ENCODE results near the gene RPTOR.

RPTOR gene

GRCh38 chr17:80730739-80731138 lies 186.1 kb downstream of the RPTOR start:
- DNase-seq (no peak), ATAC-seq (ENCODE audit: insufficient read depth, low read depth) (0 out of 3 replicates have a peak, but pooled peaks have one; percentile 17)
- Histone ChIP-seq H4K20me1 (ENCODE audit: insufficient read depth, low read length) (peaks cover 9% of the 10 kb centered on the region; the same call in 1 of the 2 replicates), H3K9ac (ENCODE audit: low read depth, low read length) (peak overlapping the region; percentile 28), H3K36me3 (ENCODE audit: insufficient read depth, low read length) (peaks cover 35% of the 10 kb centered on the region), H3K27ac (ENCODE audit: low read length) (peak overlapping the region; percentile 62), H3K27me3 (ENCODE audit: insufficient read depth, low read length, poor library complexity) (no peaks in the 10 kb centered on the region), H3K4me3 (ENCODE audit: low read depth in 1 of 2, low read length in 2 of 2) (no peak overlapping the region), H3K4me1 (ENCODE audit: insufficient read depth, low read length) (peaks cover 16% of the 10 kb centered on the region), H3K9me3 (ENCODE audit: insufficient read depth, low read length, severe bottlenecking) (no peaks in the 10 kb centered on the region), H3K79me2 (ENCODE audit: insufficient read depth, low read length) (peaks cover 39% of the 10 kb centered on the region), H2AFZ (ENCODE audit: low read depth, low read length) (no peak overlapping the region), H3K4me2 (ENCODE audit: insufficient read depth, low read length) (peak overlapping the region; percentile 23; the same call in 1 of the 2 replicates)
- TF ChIP-seq EZH2 (IDR thresholded peaks at IDR 0.05; ENCODE audit: borderline replicate concordance, low read depth, low read length, severe bottlenecking), result no peak
- TF ChIP-seq CTCF (IDR thresholded peaks at IDR 0.05; ENCODE audit: borderline replicate concordance, extremely low read depth, low read length, poor library complexity, severe bottlenecking), result no peak

GRCh38 chr17:80731323-80731722 lies 186.7 kb downstream of the RPTOR start:
- Histone ChIP-seq H3K4me3 (ENCODE audit: low read depth in 1 of 2, low read length in 2 of 2) (no peak overlapping the region), H3K79me2 (ENCODE audit: insufficient read depth, low read length) (peaks cover 34% of the 10 kb centered on the region), H3K27me3 (ENCODE audit: insufficient read depth, low read length, poor library complexity) (no peaks in the 10 kb centered on the region), H3K9ac (ENCODE audit: low read depth, low read length) (peak overlapping the region; percentile 28), H3K27ac (ENCODE audit: low read length) (peak overlapping the region; percentile 62), H3K9me3 (ENCODE audit: insufficient read depth, low read length, severe bottlenecking) (no peaks in the 10 kb centered on the region), H3K36me3 (ENCODE audit: insufficient read depth, low read length) (peaks cover 32% of the 10 kb centered on the region), H3K4me1 (ENCODE audit: insufficient read depth, low read length) (peaks cover 16% of the 10 kb centered on the region), H4K20me1 (ENCODE audit: insufficient read depth, low read length) (peaks cover 3% of the 10 kb centered on the region; the same call in 1 of the 2 replicates), H3K4me2 (ENCODE audit: insufficient read depth, low read length) (peak overlapping the region; percentile 23; the same call in 1 of the 2 replicates), H2AFZ (ENCODE audit: low read depth, low read length) (peak overlapping the region; percentile 13; the same call in 1 of the 2 replicates)
- ATAC-seq (ENCODE audit: insufficient read depth, low read depth) (peak; percentile 33), DNase-seq (no peak)
- TF ChIP-seq EZH2 (IDR thresholded peaks at IDR 0.05; ENCODE audit: borderline replicate concordance, low read depth, low read length, severe bottlenecking), result no peak
- TF ChIP-seq CTCF (IDR thresholded peaks at IDR 0.05; ENCODE audit: borderline replicate concordance, extremely low read depth, low read length, poor library complexity, severe bottlenecking), result no peak

GRCh38 chr17:80732268-80732667 lies 187.6 kb downstream of the RPTOR start:
- no peaks in the 10 kb centered on the region for H3K9me3 ChIP-seq (ENCODE audit: insufficient read depth, low read length, severe bottlenecking)
- peaks cover 24% of the 10 kb centered on the region; the same call in 1 of the 2 replicates for H3K79me2 ChIP-seq (ENCODE audit: insufficient read depth, low read length)
- H3K4me1 ChIP-seq (ENCODE audit: insufficient read depth, low read length), result peaks cover 16% of the 10 kb centered on the region
- TF ChIP-seq EZH2 (IDR thresholded peaks at IDR 0.05; ENCODE audit: borderline replicate concordance, low read depth, low read length, severe bottlenecking), result no peak
- no peak for TF ChIP-seq CTCF (IDR thresholded peaks at IDR 0.05; ENCODE audit: borderline replicate concordance, extremely low read depth, low read length, poor library complexity, severe bottlenecking)
- H3K27me3 ChIP-seq (ENCODE audit: insufficient read depth, low read length, poor library complexity), result no peaks in the 10 kb centered on the region
- no peak overlapping the region for H3K9ac ChIP-seq (ENCODE audit: low read depth, low read length)
- H3K4me2 ChIP-seq (ENCODE audit: insufficient read depth, low read length), result no peak overlapping the region
- no peak overlapping the region for H3K4me3 ChIP-seq (ENCODE audit: low read depth in 1 of 2, low read length in 2 of 2)
- ATAC-seq (ENCODE audit: insufficient read depth, low read depth), result no peak
- peaks cover 29% of the 10 kb centered on the region for H3K36me3 ChIP-seq (ENCODE audit: insufficient read depth, low read length)
- H2AFZ ChIP-seq (ENCODE audit: low read depth, low read length), result no peak overlapping the region
- H4K20me1 ChIP-seq (ENCODE audit: insufficient read depth, low read length), result no peaks in the 10 kb centered on the region
- no peak for DNase-seq
- no peak overlapping the region for H3K27ac ChIP-seq (ENCODE audit: low read length)
